ENCODE data around the gene SMAD3.
A peak's percentile ranks its signal among the peaks of the same experiment; 100 is the strongest.

SMAD3 gene

DNA sequence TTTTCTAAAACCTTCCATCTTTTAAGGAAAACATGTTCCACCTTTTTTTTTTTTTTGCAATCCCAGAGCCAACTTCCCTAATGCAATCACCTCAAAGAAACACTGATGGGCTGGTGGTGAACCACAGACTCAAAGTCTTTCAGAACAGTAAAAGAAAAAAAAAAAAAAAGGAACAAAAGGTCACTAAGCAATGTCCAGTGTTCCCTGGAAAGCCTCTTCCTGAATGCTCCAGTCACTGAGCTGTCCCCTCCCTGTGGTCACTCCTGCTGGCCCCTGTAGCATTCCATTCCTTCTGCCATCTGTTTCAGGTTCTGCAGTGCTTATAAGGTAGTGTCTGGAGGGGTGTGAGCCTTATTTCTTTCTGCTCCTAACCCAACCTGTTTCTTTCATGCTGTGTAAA is 135.7 kb downstream of the SMAD3 start:
- TF ChIP-seq, protein P1, sequence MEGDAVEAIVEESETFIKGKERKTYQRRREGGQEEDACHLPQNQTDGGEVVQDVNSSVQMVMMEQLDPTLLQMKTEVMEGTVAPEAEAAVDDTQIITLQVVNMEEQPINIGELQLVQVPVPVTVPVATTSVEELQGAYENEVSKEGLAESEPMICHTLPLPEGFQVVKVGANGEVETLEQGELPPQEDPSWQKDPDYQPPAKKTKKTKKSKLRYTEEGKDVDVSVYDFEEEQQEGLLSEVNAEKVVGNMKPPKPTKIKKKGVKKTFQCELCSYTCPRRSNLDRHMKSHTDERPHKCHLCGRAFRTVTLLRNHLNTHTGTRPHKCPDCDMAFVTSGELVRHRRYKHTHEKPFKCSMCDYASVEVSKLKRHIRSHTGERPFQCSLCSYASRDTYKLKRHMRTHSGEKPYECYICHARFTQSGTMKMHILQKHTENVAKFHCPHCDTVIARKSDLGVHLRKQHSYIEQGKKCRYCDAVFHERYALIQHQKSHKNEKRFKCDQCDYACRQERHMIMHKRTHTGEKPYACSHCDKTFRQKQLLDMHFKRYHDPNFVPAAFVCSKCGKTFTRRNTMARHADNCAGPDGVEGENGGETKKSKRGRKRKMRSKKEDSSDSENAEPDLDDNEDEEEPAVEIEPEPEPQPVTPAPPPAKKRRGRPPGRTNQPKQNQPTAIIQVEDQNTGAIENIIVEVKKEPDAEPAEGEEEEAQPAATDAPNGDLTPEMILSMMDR (conservative IDR thresholded peaks at IDR 0.05; ENCODE audit: low read depth, low read length) = no peak
- DNase-seq (ENCODE audit: low read depth) = peak; percentile 47
- H3K4me3 ChIP-seq (ENCODE audit: low read depth, low read length) = no peak overlapping the region

DNA sequence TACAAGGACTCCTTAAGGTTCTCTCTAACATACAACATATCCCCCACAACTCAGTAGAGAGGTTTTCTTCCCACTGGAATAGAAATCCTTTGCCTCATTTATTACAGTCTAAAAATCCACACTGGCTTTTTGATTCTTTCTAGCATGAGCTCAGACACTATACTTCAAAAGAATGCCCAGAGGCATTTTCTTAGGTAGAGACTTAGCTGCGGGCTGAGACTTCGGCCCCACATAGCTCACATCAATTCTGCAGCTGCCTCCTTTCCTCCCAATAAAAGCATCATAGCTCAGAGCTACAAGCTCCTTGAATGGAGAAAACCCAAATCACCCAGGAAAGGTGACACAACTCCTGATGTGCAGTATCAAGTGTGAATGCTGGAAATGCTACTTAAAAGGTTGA is 136.7 kb downstream of the SMAD3 start:
- TF ChIP-seq, protein P1 (conservative IDR thresholded peaks at IDR 0.05; ENCODE audit: low read depth, low read length) = no peak
- H3K4me3 ChIP-seq (ENCODE audit: low read depth, low read length) = no peak overlapping the region
- DNase-seq (ENCODE audit: low read depth) = no peak

DNA sequence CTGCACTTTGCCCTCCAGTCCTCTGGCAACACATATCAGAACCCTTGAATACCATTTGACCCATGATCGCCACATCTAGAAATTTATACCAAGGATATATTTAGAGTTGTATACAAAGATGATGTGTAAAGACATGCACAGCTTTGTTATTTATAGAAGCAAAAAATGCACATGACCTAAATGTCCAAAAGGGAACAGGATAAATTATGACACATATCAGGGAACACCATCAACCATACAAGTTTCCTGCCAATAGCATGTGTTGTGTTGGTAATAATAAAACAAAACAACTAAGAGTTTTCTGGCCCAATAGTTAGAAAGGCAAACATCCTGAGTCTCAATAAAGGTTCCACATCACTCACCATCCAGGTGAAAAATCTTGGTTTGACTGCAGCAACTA is 137.6 kb downstream of the SMAD3 start:
- no peak overlapping the region for H3K4me3 ChIP-seq (ENCODE audit: low read depth, low read length)
- DNase-seq (ENCODE audit: low read depth) = no peak
- TF ChIP-seq, protein P1 (conservative IDR thresholded peaks at IDR 0.05; ENCODE audit: low read depth, low read length) = no peak

DNA sequence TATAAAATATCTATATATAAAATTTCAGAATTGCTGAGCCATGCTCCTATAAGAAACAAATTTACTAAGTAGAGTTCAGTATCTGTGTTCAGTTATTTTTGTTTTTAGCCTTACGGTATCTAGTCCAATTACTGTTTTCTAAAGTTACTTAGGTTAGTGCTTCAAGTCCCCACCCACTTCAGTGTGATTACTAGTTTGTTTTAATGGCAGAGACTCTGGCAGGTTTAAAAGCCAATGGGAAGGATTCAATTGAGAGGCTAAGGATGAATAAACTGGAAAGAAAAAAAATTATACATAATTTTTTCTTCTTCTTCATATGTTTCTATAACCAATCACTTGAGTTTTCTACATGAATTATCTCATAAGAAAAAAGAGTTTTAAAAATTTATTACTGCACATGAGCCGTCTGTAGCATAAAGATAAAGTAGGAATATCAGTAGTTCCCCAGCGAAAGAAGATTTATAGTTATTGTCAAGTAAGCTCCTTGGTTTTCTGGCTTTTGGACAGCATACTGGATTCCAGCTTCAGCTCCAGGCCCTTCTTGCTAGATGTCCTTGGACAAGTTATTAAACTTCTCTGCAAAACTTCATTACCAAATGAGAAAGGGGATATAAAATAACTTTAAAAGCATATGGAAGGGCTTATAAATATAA is 142.3 kb downstream of the SMAD3 start:
- TF ChIP-seq, protein P1 (conservative IDR thresholded peaks at IDR 0.05; ENCODE audit: low read depth, low read length) = no peak
- DNase-seq (ENCODE audit: low read depth) = no peak
- H3K4me3 ChIP-seq (ENCODE audit: low read depth, low read length) = no peak overlapping the region

DNA sequence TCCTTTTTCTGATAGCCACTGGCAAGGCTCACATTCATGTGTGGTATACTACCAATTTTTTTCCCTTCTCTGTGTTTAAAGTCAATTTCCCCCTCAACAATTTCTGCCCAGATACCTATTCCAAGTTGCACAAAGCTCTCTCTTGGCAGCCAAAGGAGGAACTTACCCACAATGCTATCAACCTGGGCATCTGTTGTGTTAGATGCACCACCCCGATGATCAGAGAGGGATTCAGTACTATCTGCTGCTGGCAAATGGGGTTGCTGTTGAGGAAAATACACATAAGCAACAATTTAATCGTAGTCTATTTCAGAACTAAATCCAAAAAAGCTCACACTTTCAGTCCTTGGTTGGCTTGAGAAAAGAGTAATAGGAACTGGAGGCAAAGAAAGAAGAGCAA is 143.0 kb downstream of the SMAD3 start:
- H3K4me3 ChIP-seq (ENCODE audit: low read depth, low read length) = no peak overlapping the region
- TF ChIP-seq, protein P1 (conservative IDR thresholded peaks at IDR 0.05; ENCODE audit: low read depth, low read length) = no peak
- no peak for DNase-seq (ENCODE audit: low read depth)

DNA sequence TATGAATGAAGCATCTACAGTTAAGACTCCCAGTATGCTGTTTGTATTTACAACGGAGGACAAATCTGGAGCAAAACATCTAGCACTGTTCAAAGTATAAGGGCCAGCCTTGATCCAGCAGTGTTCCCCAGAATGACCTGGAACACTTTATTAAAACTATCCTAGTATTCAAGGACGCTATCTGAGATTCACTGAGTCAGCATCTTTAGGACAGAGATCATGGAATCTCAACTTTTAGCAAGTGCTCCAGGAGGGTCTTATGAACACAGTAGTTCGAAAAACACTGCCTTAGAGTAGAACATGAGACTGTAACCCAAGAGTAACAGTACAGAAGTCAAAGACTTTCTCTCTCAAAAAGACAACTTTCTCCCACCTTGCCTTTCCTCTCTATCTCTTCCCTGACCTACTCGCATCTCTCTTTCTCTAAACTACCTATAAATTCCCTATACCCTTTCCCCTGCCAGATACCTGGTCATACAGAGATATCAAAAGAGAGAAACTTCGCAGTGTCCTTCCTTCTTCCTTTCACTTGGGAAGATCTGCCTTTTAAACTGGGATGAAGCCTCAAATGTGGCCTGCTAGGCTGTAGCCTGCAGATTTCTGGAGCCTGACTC is 145.3 kb downstream of the SMAD3 start:
- TF ChIP-seq, protein P1 (conservative IDR thresholded peaks at IDR 0.05; ENCODE audit: low read depth, low read length) = no peak
- no peak for DNase-seq (ENCODE audit: low read depth)
- H3K4me3 ChIP-seq (ENCODE audit: low read depth, low read length) = no peak overlapping the region

Data from choroid plexus epithelial cell (primary cell).